Posterior vena cava (tissue), 2 donors: ENCODE data around the gene ZFYVE27. TPM values are rescaled to one million over a fixed set of nuclear protein-coding genes. Genes with fewer than 3 reads are reported as not detected.
A peak's percentile ranks its signal among the peaks of the same experiment; 100 is the strongest.

Source experiments
- DNase-seq: peaks from one replicate; pipeline ENCODE4 v3.0.0-alpha.2; 2020; ENCODE audit warnings: low spot score
- intact Hi-C, 2 donors: fragments of 100-400 bp; cut with DNase I; formaldehyde crosslinking; loops; one replicate each; pipeline versions ENCODE4 v1.14.1 to v1.14.2; 2022 to 2023
- total RNA-seq, 2 donors: library from RNA; stranded (reverse); fragmentation: NEBNext Ultra II Directional; extraction: Animal tissue kit (Norgen Biotek cat#: 25700); gene quantifications; one replicate each; pipeline ENCODE4 v1.2.1, GENCODE V29; 2021
- donor health status: DM: yes; HTN: yes; CAD: no.
- donor health status: DM: yes; HTN: yes; CAD: no.

ZFYVE27 gene
- total RNA-seq, 2 donors from 2014 or later = 15.8 to 16.0 TPM

- intact Hi-C loops = no loop called here
- no peak for DNase-seq
These were observed 44.1 kb downstream of the ZFYVE27 start for GRCh38 chr10:97780841-97781617.

DNA sequence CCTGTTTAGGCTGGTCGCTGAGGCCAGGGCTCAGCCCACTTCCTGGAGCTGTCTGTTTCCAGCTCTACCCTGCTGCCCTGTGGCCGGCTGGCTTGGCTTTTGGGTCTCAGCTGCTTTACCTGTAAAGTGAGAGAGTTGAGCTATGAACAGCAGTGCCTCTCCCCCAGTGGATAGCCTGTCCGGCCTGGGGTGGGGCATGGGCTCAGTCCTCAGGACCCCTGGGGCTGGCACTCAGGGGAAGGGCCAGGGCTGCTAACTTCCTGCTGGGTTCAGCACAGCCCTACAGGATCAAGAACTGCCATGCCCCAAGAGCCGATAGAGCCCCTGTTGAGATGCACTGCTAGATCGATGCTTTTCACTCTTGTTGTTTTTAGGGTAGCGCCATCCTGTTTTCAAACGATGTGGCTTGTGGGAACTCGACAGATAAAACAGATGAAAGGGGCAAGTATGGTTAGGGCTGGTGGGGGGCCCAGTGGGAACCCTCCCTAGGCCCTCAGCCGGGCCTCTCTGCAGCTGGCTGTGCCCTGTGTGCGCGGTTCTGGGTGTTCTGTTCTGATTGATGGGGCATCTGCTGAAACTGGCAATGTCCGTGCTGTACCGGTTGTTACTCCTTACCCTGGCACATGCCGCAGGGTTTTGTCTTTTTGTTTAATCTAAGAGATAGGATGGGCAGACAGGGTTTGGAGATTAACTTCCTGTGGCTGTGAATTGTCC, 44.8 kb downstream of the ZFYVE27 start:
- intact Hi-C loops = no loop called here
- DNase-seq = no peak

DNA sequence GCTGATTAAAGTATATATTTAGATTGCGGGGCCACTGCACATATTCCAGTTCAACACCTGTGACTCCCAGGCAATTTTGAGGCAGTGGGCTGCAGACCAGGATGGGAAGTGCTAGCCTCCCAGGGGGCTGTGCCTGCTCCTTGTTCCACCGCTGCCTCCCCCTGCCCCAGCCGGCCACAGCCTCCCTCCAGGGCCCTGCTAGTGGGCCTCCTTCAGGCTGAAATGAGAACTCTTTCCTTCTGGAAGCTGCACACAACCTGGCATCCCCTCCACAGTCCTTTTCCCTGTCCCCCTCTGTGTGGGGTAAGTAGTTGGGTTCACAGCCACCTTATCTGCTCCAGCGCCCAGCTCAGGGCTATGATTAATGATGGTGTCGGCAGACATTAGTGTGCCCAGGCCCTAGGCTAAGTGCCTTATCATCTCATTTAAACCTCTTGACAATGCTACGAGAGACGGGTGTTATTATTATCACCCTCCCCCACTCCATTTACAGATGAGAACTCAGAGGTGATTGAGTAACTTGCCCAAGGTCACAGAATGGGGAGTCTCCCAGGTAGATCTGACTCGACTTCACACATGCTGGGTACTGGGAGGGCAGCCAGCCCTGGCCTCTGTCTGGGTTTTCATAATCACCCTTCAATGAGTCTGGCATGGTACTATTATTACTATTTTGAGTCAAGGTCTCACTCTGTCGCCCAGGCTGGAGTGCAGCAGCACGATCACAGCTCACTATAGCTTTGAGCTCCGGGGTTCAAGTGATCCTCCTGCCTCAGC, 45.7 kb downstream of the ZFYVE27 start:
- intact Hi-C loops = no loop called here
- DNase-seq = no peak

DNA sequence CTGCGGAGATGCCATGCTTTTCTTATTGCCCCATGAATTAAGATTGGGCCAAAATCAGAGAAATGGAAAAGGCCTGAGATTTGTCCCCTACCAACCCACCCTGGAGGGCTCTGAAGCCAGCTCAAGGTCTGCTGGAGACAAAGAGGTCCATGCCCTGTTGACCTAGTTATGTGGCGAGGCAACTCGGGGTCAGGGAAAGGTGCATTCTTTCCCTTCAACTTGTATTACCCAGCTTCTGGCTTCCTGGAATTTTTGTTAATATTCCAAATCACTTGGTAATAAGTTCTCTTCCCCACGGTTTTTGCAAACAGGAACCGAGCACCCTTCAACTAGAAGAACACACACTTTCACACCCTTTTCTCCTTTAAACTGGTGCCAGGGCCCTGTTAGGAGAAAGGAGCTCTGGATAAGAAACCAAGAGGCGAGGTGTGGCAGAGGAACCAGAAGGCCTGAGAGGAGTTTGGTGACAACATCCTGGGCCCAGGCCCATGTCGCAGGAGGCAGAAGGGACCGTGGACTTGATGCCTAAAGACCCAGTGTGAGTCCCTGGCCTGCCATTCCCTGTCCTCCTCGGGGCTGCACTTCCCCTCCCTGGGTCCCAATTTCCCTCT, 47.4 kb downstream of the ZFYVE27 start:
- DNase-seq = no peak
- intact Hi-C loops = no loop called here

DNA sequence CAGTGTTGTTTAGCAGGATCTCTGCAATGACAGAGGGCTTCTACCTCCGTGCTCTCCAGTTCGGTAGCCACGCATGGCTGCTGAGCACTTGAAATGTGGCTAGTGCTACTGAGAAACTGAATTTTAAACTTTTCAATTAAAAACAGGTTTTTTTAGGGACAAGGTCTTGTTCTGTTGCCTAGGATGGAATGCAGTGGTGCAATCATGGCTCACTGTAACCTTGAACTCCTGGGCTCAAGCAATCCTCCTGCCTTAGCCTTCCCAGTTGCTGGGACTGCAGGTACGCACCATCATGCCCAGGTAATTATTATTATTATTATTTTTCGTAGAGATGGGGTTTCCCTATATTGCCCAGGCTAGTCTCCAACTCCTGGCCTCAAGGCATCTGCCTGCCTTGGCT, 48.3 kb downstream of the ZFYVE27 start:
- intact Hi-C loops = no loop called here
- DNase-seq = no peak

GRCh38 chr10:97785731-97786130, 48.8 kb downstream of the ZFYVE27 start:
- intact Hi-C loops = no loop called here
- peak; percentile 5 for DNase-seq

- intact Hi-C loops = no loop called here
- DNase-seq = peak; percentile 58
These were observed 51.9 kb downstream of the ZFYVE27 start for GRCh38 chr10:97788552-97789442.

DNA sequence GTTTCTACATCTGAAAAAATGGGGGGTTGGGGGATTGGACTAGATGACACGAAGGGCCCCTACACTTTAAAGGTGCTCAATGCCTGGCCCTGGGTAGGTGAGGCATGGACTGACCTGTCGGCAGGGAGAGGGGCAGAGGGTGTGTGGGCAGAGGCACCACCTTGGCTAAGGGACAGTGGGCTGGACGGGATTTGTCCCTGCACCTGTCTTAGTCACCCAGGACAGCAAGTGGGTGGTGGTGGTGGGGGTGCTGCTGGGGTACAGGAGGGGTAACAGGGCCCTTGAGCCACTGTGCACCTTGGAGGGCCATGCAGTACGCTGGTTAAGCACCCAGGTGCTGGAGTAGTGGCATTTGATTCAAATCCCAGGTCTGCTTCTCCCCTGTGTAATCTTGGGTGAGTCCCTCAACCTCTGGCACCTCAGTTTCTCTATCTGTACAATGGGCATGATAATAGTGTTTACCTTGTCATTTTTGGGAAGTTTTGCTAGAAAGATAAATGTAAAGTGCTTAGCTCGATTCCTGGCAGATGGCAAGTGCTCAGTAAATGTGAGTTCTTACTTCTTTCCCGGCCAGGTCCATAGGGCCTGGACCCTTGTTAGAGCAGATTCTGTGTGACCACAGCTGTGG, 53.0 kb downstream of the ZFYVE27 start:
- DNase-seq = no peak
- intact Hi-C loops = loop anchor here (5.0 to 10.0 kb wide), 2 partner anchors 75 to 77 kb away; no protein-coding TSS in a partner anchor

DNA sequence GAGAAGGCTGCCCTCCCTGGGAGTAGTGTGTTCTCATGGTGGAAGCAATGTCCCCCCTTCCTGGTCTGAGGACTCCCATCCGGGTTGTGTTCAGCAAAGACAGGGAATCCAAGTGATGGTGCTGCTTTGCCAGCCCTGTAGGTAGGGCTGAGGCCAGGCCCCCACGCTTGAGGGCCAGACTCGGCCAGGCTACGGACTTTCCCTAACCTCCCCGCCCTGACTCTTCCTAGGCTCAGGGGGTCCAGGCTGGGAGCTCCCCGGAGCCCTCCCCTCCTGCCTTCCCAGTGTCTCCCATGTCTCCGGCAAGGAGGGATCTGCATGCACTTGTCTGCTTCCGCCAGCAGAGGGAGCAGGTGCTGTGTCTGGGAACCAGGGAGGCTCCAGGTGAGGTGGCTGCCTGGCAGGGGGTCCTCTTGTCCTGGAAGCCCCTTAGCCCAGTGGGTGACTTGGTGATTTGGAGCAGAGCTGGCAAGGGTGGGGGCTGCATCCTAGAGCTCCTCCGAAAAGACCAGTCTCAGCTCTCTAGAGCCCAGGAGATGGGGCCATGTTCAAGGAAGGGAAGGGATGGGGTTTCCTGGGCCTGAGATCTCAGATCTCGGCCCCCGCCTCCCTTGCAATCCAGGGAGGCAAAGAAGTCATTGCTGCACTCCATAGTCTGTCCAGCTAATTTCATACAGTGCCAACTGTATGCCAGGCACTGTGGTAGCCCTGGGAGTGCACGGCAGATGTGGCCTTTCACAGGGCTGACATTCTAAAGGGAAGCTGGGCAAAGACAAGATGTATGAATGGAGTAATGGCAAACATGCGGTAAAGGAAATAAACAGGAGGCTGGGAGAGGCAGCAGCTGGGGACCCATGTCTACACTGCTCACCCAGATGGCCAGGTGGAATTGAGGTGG, 55.1 kb downstream of the ZFYVE27 start:
- intact Hi-C loops = loop anchor here (5.0 to 10.0 kb wide), 2 partner anchors 73 to 75 kb away; no protein-coding TSS in a partner anchor
- no peak for DNase-seq

DNA sequence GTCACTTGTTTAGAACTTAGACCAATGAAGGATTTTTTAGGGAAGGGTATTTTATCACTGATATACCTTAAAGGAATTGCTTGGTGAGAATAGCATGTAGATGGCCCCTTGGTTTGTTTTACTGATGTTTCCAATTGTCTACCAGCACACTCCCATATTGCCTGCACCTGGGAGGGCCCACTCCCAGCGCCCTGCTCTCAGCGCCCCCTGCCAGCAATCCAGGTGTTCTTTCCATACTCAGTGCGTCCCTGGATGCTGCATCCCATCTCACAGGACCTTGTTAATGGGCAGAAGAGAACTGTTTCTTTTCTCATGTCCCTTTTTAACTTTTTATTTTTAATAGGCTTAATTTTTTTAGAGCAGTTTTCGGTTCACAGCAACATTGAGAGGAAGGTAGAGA, 59.0 kb downstream of the ZFYVE27 start:
- DNase-seq = peak; percentile 10
- intact Hi-C loops = loop anchor here in 1 of 2 donors (10.0 kb wide), 1 partner anchor 69 kb away; no protein-coding TSS in a partner anchor

GRCh38 chr10:97796651-97797050, 59.7 kb downstream of the ZFYVE27 start:
- intact Hi-C loops = loop anchor here in 1 of 2 donors (10.0 kb wide), 1 partner anchor 68 kb away; no protein-coding TSS in a partner anchor
- peak; percentile 3 for DNase-seq

DNA sequence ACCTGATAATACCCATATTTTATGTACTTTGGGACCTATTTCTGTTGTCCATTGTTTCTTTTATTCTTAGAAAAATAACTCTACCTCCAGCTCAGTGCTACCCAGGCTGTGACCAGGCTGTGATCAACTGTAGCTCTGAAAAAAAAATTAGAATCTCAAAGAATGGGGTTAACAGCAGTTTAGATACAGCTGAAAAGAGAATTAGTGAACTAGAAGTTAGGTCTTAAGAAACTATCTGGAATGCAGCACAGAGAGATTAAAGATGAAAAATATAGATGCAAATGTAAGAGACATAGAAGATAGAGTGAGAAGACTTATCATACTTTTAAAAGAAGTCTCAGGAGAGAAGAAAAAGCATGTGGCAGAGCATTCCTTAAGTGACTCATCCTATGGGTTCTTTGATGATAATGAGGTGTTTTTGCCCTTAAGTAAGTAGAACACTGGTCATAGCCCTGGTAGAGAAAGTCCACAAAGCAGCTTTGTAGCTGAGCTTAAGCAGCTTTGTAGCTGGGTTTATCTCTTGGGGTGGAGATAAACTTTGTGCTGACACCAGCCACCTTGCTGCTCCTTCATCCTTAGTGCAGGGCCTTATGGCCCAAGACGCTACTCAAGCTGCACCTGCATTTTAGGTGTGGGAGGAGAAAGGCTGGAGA, 62.2 kb downstream of the ZFYVE27 start:
- no peak for DNase-seq
- intact Hi-C loops = loop anchor here in 1 of 2 donors (10.0 kb wide), 1 partner anchor 66 kb away; no protein-coding TSS in a partner anchor

- no peak for DNase-seq
- intact Hi-C loops = no loop called here
These were observed 63.5 kb downstream of the ZFYVE27 start for GRCh38 chr10:97800474-97800873.

GRCh38 chr10:97801422-97801821, 64.5 kb downstream of the ZFYVE27 start:
- no peak for DNase-seq
- intact Hi-C loops = no loop called here

- intact Hi-C loops = no loop called here
- DNase-seq = peak; percentile 43
These were observed 68.4 kb downstream of the ZFYVE27 start for GRCh38 chr10:97805096-97805884.

GRCh38 chr10:97805949-97806348, 69.0 kb downstream of the ZFYVE27 start:
- peak; percentile 47 for DNase-seq
- intact Hi-C loops = no loop called here
